Measurements from ENCODE around the gene TSTD1.

DNA sequence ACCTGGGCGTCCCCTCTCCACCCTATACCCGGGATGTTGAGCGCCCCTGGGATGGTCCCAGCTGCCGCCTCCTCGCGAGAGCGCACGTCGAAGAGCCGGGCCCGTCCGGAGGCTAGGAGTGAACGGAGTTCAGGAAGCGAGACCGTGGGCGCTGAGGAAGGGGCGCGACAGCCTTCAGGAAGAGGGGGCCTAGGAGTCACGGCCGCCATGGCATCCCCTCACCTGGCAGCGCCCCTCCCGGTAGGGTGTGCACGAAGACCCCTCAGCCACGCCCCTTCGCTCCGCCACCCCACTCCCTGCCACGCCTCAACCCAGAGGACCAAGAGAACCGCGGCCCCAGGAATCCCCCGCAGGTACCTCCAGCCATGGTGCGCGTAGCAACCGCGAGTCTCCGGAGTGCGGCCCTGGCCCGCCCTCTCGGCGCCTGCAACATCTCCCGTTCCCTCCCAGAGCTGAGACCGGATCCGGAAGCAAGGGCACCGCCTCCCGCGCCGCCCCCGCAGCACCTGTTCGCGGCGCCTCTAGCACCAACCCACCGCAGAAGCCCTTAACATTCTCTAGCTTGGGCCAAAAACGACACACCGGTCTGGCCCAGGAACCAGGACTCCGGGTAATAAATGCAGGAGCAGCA lies at the start of gene TSTD1:
- TF ChIP-seq, protein P1, sequence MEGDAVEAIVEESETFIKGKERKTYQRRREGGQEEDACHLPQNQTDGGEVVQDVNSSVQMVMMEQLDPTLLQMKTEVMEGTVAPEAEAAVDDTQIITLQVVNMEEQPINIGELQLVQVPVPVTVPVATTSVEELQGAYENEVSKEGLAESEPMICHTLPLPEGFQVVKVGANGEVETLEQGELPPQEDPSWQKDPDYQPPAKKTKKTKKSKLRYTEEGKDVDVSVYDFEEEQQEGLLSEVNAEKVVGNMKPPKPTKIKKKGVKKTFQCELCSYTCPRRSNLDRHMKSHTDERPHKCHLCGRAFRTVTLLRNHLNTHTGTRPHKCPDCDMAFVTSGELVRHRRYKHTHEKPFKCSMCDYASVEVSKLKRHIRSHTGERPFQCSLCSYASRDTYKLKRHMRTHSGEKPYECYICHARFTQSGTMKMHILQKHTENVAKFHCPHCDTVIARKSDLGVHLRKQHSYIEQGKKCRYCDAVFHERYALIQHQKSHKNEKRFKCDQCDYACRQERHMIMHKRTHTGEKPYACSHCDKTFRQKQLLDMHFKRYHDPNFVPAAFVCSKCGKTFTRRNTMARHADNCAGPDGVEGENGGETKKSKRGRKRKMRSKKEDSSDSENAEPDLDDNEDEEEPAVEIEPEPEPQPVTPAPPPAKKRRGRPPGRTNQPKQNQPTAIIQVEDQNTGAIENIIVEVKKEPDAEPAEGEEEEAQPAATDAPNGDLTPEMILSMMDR (IDR thresholded peaks at IDR 0.05; ENCODE audit: borderline replicate concordance, extremely low read depth, low read length, poor library complexity, severe bottlenecking), result peak; percentile 26
- no peak for TF ChIP-seq EZH2 (IDR thresholded peaks at IDR 0.05; ENCODE audit: borderline replicate concordance, low read depth, low read length, severe bottlenecking)

All from DND-41 (cell line).